Right renal cortex interstitium (tissue), 3 donors: ENCODE results near the gene HDAC6. TPM values are rescaled to one million over a fixed set of nuclear protein-coding genes. Genes with fewer than 3 reads are reported as not detected.
"Not testable (repeated sequence)": the region's sequence is repeated elsewhere in the genome, so short reads cannot be mapped to it uniquely, and the experiment has no call there.

Experiments
- DNase-seq, 3 donors: peaks; one replicate each; pipeline ENCODE4 v3.0.0-alpha.2; 2013; ENCODE audit warnings: low read depth in 3 of 3, low spot score in 2 of 3
- polyA plus RNA-seq, 3 donors: library from polyadenylated mRNA; unstranded; fragments of 120-200 nt; gene quantifications; one replicate each; pipeline ENCODE4 v1.2.1, GENCODE V29; 2013; ENCODE audit not compliant: insufficient read length in 3 of 3

HDAC6 gene
- polyA plus RNA-seq, 3 donors = 140 to 164 (median 141) TPM

DNA sequence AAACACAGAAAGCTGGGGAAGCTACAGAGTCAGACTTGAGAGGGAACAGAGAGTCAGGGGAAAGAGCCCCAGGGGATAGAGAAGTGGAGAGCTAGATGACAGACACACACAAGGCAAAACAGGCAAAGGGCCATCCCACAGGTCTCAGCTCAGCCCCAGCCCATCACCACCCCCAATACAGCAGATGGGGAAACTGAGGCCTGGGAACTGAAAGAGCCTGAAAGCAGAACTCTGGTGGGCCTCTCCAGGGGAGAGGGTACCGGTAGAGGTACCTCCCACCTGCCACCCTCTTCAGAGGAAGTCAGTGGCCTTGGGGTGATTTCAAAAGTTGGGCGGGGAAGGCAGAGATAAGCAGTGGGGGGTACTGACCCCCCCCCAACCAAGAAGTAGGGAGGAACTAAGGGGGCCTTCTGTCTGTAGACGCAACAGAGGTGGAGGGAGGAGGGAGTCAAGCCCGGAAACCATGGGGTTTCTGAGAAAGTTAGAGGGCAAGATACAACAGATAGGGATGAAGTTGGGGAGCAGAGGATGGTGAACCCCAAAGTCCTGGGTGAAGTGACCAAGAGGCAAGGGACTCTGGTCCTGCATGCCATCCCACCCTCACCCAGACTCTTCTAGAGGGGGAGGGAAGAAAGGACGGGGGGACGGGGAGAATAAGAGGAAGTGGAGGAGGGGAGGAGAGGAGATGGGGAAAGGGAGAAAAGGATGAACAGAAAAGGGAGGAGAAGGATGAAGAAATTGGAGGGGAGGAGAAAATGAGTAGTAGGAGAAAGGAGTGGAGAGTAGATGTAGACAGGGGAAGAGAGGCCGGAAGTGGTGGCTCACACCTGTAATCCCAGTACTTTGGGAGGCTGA is 12.3 kb upstream of the HDAC6 start:
- no peak for DNase-seq

DNA sequence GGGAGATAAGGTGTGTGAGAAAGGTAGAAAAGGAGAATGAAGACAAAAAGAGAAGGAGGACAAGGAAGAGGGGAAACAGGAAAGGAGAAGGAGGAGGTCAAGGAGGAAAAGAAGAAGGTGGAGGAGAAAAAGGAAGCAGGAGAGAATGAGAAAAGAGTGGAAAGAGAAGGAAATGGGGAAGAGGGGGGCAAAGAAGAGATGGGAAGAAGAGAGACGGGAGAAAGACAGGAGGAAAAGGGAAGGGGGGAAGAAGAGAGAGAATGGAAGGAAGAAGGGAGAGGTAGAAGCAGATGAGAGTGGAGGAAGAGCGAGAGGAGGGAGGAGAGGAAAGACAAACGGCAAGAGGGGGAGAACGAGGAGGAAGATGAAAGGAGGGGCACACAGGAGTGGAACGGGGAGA is 11.4 kb upstream of the HDAC6 start:
- no peak for DNase-seq

DNA sequence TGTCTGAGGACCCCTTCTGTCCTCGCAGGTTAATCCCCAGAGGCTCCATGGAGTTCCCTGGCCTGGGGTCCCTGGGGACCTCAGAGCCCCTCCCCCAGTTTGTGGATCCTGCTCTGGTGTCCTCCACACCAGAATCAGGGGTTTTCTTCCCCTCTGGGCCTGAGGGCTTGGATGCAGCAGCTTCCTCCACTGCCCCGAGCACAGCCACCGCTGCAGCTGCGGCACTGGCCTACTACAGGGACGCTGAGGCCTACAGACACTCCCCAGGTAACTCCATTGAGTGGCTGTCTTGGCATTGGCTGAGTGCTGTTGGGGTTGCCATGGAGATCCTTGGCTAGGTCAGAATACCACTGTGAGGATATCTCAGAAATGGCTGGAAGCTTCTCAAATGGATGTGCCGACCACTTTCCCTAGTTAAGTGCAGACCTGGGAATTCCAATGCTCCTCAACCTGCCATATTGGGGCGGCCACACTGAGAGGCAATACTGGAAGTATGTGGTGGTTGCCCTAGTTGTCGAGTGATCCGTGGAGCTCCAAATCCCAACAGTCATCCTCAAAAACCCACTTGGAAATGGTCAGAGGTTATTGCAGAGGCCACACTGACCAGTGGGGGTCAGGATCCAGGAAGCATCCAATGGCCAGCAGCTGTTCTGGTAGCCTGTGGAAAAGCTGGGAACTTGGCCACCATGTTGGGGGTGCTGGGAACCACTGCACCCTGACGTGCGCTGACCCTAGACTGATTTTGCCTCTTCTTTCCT is 10.6 kb upstream of the HDAC6 start:
- no peak for DNase-seq

DNA sequence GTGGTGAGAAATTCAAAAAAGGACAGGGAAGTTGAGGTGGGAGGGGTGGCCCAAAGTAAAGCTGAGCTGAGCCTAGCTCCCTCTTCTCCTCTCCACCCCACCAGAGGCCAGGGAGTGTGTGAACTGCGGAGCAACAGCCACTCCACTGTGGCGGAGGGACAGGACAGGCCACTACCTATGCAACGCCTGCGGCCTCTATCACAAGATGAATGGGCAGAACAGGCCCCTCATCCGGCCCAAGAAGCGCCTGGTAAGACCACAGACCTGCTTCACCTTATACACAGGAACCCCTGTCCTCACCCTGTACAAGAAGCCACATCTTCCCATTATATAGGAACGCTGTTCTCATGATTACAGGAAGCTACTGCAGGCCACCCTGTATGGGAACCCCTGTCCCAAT is 9.6 kb upstream of the HDAC6 start:
- DNase-seq = no peak

DNA sequence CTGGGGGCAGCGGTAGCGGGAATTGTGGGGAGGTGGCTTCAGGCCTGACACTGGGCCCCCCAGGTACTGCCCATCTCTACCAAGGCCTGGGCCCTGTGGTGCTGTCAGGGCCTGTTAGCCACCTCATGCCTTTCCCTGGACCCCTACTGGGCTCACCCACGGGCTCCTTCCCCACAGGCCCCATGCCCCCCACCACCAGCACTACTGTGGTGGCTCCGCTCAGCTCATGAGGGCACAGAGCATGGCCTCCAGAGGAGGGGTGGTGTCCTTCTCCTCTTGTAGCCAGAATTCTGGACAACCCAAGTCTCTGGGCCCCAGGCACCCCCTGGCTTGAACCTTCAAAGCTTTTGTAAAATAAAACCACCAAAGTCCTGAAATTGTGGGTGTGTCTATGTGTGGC is 7.9 kb upstream of the HDAC6 start:
- no peak for DNase-seq

DNA sequence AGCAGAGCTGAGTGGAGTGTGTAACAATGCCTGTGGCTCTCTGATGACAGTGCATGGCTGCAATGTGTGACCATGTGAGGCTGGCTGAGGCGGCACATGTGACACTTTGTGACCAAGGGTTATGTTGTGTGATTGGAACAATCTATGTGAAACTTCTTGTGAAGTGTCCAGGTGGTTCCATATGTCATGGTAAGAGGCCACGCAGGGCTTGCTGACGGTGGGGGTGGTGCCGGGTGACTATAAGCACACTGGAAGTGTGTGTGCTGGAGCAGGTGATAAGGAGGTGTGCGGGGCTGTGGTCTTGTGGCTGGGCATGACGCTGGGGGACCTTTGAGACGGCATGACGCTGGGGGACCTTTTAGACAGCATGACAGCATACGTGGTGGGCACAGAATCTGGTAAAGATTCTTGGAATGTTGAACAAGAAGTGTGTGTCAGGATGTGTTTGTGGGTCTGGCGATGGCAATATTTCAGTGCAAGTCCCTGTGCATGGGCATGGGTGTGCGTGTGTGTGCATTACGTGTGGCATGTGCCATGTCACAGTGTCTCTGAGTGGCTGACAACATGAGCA is 7.4 kb upstream of the HDAC6 start:
- DNase-seq = no peak

DNA sequence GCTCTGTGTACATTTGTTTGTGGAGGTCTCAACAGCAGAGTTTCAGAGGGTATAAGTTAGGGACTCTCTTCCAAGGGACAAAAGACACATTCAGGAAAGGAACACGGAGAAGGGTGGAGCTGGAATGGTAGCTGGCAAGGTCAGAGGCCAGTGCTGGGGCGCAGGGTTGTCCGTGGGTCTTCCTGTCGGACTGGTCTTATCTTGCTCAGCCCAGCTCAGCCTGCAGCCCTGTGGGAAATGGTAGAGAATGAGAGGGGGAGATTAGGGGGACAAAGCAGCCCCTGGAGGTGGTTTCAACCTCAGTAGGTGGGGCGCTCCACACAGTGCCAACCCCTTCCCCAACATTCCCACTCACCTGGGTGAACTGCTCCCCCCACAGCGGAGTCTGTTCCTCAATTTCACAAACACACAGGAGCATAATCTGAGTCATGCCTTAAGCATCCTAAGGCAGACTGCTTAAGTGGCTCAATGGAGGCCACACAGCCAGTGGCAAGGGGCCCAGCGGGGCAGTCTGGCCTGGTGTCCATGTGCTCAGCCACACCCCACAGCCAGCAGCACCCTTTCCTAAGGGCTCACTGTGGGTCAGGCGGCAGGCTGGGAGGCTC is 6.9 kb upstream of the HDAC6 start:
- no peak for DNase-seq

DNA sequence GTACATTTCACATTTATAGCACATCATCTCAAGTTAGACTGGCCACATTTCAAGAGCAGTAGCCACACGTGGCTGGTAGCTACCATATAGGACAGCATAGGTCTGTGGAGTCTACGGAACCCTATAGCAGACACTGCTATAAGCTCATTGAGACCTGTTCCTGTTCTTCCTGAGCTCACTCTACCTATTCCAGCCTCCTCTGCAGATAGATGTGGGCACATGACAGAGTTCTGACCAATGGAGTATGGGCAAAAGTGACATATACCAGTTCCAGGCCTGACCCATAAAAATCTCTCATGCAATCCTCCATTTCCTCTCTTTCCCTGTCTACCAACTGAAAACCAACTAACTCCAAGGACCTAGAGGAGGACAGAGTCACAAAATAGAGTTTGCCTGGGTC is 3.5 kb upstream of the HDAC6 start:
- no peak for DNase-seq

DNA sequence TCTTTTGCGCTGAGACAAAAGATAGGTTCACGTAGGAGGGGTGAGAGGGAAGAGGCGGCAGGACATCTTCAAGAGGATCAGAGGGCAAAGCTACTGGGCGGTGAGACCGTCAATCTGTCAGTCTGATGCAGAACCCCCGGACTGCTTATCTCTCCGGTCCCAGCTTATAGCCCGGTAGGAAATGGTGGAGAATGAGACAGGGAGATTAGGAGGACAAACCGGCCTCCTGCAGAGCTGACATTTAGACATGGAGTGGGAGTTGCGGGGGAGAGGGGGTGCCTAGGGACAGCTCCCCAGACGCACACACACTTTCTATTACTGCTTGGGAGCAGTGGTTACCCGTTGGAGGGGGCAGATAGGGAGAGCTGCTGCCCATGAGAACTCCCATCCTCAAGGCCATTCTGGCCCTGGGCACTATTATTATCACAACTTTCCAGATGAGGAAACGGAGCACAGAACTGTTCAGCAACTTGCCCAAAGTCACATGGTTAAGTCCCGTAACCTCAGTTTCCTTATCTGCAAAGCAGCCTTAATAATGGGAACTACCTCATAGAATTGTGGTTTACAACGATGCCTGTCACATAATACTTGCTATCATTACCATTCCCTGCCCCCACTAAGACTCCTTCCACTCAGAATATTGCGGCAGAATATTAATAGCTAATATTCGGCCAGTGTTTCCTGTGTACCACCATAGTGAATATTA is 1.1 kb upstream of the HDAC6 start:
- peak in 1 of 3 donors; percentile 1 for DNase-seq

DNA sequence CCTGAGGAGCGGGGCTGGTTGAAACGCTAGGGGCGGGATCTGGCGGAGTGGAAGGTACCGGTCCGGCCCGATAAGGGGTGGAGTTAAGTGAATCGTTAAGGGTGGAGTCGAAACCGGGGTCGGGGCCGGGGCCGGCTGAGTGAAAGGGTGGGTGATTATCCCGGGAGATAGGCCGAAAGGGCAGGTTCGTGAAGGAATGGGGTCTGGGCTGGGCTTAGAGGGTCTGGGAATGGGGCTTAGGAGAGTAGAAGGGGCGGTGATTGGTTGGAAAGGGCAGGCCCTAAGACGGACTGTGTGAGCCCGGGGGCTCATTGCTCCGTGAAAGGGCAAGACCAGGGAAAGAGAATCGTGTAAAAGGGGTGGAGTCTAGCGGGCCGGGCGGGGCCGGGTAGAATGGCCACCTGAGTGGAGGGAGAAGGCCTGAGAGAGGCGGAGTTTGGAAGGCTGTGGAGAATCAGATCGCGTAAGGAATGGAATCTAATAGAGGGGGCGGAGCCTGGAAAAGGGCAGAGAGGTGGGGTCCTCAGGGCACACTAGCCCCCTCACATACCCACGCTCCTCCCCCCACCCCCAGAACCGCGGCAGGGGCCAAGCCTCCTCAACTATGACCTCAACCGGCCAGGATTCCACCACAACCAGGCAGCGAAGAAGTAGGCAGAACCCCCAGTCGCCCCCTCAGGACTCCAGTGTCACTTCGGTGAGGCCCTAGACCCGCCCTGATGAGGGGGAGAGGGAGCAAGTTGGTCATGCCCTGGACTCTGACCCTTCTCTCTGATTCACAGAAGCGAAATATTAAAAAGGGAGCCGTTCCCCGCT is 430 bp downstream of the HDAC6 start:
- peak; percentile 57 to 60 (median 57) for DNase-seq

DNA sequence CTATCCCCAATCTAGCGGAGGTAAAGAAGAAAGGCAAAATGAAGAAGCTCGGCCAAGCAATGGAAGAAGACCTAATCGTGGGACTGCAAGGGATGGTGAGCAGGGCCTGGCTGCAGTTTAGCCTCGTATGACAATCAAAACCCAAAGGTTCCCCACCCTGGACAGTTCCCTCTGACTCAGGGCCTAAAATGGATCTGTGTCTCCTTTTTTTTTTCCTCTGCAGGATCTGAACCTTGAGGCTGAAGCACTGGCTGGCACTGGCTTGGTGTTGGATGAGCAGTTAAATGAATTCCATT is 986 bp downstream of the HDAC6 start:
- no peak for DNase-seq

DNA sequence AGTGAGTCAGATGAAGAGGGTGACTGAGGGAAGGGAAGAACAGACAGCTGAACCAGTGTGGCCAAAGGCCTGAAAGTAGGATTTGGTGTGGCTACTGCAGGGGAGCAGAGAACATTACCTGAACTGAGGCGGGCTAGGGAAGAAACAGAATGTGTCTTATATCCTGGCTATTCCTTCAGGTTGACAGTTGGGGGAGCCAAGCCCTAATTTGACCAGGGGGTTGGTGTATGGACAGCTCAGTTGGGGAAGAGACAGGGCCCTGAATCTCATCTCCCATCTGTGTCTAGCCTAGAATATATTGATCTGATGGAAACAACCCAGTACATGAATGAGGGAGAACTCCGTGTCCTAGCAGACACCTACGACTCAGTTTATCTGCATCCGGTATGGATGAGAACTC is 4.2 kb downstream of the HDAC6 start:
- DNase-seq = no peak

DNA sequence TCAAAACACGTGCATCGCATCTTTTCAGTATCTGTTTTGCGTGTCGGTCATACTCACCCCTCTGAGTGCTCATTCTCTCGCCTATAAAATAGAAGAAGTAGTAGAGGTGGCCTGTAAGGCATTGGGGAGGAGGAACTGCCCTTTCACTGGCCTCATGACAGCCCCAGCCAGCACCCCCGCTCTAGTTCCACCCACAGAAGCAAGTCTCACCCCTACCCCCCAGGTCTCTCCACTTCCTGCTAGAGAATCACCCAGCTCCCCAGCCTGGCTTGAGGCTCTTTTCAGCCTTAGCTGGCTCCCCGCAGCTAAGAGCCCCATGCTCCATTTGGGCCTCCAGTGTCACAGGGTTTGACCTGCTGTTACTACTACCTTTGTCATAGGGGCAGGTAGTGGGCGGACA is 11.8 kb downstream of the HDAC6 start:
- no peak for DNase-seq

DNA sequence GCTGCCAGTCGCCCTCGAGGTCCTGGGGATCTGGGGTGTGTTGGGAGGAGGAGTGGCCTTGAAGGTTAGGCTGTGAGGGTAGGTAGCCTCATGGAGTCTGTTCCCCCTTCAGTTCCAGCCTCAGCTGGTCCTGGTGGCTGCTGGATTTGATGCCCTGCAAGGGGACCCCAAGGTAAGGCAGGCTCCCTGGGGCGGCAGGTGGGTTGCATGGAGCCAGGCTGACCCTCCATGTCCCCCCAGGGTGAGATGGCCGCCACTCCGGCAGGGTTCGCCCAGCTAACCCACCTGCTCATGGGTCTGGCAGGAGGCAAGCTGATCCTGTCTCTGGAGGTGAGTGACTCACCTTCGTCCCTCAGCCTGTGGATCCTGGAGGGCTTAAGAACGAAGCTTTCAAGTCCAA is 12.9 kb downstream of the HDAC6 start:
- no peak for DNase-seq

DNA sequence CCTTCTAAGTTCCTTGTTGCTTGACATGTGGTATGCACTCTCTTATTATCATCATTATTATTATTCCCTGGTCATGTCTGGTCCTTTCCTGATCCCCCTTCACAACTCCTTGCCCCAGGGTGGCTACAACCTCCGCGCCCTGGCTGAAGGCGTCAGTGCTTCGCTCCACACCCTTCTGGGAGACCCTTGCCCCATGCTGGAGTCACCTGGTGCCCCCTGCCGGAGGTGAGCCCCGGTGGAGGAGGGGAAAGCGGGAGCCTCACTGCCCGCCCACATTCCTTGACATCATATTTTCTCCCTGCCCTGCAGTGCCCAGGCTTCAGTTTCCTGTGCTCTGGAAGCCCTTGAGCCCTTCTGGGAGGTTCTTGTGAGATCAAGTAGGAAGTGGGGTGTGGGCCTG is 13.4 kb downstream of the HDAC6 start:
- no peak for DNase-seq

DNA sequence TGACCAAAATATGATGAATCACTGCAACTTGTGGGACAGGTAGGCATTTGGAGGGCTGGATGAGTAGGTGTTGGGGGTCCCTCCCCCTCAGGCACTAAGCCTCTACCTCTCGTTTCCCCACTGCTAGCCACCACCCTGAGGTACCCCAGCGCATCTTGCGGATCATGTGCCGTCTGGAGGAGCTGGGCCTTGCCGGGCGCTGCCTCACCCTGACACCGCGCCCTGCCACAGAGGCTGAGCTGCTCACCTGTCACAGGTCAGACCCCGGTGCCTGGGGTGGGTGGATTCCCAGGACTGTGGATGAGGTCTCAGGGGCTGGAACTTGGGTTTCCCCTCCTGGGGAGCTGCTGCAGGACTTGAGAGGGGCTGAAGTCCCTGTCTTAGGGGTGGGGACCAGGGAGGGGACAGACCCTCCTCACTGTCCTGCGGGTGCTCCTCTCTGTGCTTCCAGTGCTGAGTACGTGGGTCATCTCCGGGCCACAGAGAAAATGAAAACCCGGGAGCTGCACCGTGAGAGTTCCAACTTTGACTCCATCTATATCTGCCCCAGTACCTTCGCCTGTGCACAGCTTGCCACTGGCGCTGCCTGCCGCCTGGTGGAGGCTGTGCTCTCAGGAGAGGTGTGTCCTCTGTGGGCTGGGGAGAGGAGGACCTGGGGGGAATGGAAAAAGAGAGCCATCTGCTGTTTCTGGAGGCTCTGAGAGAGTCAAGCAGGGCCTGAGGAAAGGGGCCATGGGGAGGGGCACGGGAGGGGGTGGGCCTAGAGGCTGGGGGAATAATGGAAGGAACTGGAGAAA is 14.3 kb downstream of the HDAC6 start:
- no peak for DNase-seq

DNA sequence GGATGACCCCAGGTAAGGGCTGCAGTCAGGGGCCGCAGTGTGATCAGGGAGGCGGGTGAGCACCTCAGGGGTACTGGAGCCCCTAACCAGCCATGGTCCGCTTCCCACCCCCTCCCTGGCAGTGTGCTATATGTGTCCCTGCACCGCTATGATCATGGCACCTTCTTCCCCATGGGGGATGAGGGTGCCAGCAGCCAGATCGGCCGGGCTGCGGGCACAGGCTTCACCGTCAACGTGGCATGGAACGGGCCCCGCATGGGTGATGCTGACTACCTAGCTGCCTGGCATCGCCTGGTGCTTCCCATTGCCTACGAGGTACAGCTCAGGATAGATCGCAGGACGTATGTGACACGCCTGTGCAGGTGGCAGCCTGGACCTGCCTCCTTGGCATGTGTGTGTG is 16.2 kb downstream of the HDAC6 start:
- DNase-seq = no peak

DNA sequence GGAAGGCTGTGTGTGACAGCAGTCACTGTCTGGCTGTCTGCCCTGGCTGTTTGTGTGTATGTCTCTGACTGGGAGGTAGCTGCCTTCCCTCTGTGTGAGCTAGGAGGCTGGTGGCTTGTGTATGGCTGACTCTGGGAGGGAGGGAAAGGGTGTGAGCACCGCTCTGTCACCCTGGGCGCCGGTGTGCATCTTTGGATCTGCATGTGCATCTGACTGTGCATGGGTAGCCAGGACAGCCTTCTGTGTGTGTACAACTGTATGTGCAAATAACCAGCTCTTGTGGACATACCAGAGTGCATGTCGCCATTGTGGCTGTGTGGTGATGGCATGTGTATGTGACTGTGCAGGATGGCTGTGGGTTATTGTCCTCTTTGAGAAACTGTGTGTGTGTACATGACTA is 17.0 kb downstream of the HDAC6 start:
- no peak for DNase-seq

DNA sequence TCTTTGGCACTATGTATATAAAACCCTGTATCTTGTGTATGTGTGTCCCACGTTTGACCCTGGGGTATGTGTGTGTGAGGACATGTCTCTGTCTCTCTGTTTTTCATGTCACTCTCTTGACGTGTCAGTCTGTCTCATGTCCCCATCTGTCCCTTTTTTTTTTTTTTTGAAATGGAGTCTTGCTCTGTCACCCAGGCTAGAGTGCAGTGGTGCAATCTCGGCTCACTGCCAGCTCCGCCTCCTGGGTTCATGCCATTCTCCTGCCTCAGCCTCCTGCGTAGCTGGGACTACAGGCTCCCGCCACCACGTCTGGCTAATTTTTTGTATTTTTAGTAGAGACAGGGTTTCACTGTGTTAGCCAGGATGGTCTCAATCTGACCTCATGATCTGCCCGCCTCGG is 17.5 kb downstream of the HDAC6 start:
- not testable (repeated sequence) for DNase-seq
